HepG2 (cell line): ENCODE results near the gene IFI27L2. TPM values are rescaled to one million over a fixed set of nuclear protein-coding genes. Genes with fewer than 3 reads are reported as not detected.

Experiments
- CENPX ChIP-seq: sonication (generic); formaldehyde crosslinking; IDR thresholded peaks from 2 replicates; pipeline ENCODE4 v1.9.0; 2021; ENCODE audit warnings: mild to moderate bottlenecking, missing genetic modification reagents, moderate library complexity
- CHCHD3 ChIP-seq: sonication (generic); formaldehyde crosslinking; IDR thresholded peaks from 2 replicates; pipeline ENCODE4 v1.8.0; 2022; ENCODE audit warnings: mild to moderate bottlenecking, missing genetic modification reagents, moderate library complexity
- ELF3 ChIP-seq: IDR thresholded peaks from 2 replicates; pipeline ENCODE4 v1.6.1; 2016; ENCODE audit warnings: missing genetic modification reagents, missing compliant biosample characterization
- FLYWCH1 ChIP-seq: sonication (generic); formaldehyde crosslinking; IDR thresholded peaks from 2 replicates; pipeline ENCODE4 v1.8.1; 2023; ENCODE audit warnings: mild to moderate bottlenecking, missing genetic modification reagents
- HES4 ChIP-seq: sonication (generic); formaldehyde crosslinking; IDR thresholded peaks from 2 replicates; pipeline ENCODE4 v1.9.0; 2021; ENCODE audit warnings: mild to moderate bottlenecking, missing genetic modification reagents, borderline replicate concordance
- KDM4B ChIP-seq: sonication (generic); formaldehyde crosslinking; IDR thresholded peaks from 2 replicates; pipeline ENCODE4 v1.4.0; 2020; ENCODE audit warnings: missing genetic modification reagents
- MAFG ChIP-seq: sonication (generic); formaldehyde crosslinking; IDR thresholded peaks from 2 replicates; pipeline ENCODE4 v1.5.1; 2020; ENCODE audit warnings: mild to moderate bottlenecking, missing genetic modification reagents
- MTERF4 ChIP-seq: sonication (generic); formaldehyde crosslinking; IDR thresholded peaks from 2 replicates; pipeline ENCODE4 v1.8.0; 2023; ENCODE audit warnings: mild to moderate bottlenecking, missing genetic modification reagents
- MYNN ChIP-seq: sonication (generic); formaldehyde crosslinking; IDR thresholded peaks from 2 replicates; pipeline ENCODE4 v1.4.0; 2020; ENCODE audit warnings: mild to moderate bottlenecking, low read depth, missing genetic modification reagents
- NCOA2 ChIP-seq: sonication (generic); formaldehyde crosslinking; IDR thresholded peaks from 2 replicates; pipeline ENCODE4 v1.8.0; 2022; ENCODE audit warnings: inconsistent platforms
- PRPF4 ChIP-seq: fragments of 200-400 bp; formaldehyde crosslinking; IDR thresholded peaks from 2 replicates; pipeline ENCODE4 v1.6.1; 2016; ENCODE audit warnings: low read length, low read depth; ENCODE audit not compliant: poor library complexity, severe bottlenecking
- RAD21 ChIP-seq: fragments of 450-650 bp; formaldehyde crosslinking; IDR thresholded peaks from 2 replicates; pipeline ENCODE4 v1.5.0; 2020; ENCODE audit warnings: mild to moderate bottlenecking
- RFX1 ChIP-seq: fragments of 450-650 bp; IDR thresholded peaks from 2 replicates; pipeline ENCODE4 v1.6.1; 2017
- RFXANK ChIP-seq: IDR thresholded peaks from 2 replicates; pipeline ENCODE4 v1.6.1; 2016
- RORA ChIP-seq: sonication (generic); formaldehyde crosslinking; IDR thresholded peaks from 2 replicates; pipeline ENCODE4 v1.5.0; 2020; ENCODE audit warnings: mild to moderate bottlenecking, missing genetic modification reagents, moderate library complexity
- SRSF4 ChIP-seq: fragments of 200-400 bp; formaldehyde crosslinking; IDR thresholded peaks from one replicate; pipeline ENCODE4 v1.6.1; 2018; ENCODE audit warnings: mild to moderate bottlenecking, low read depth, low read length, moderate library complexity; ENCODE audit not compliant: poor library complexity, severe bottlenecking
- STAG1 ChIP-seq: sonication (generic); formaldehyde crosslinking; IDR thresholded peaks from 2 replicates; pipeline ENCODE4 v1.4.0; 2020; ENCODE audit warnings: missing genetic modification reagents
- THAP7 ChIP-seq: sonication (generic); formaldehyde crosslinking; IDR thresholded peaks from 2 replicates; pipeline ENCODE4 v1.8.1; 2023; ENCODE audit warnings: mild to moderate bottlenecking, missing genetic modification reagents
- TRAFD1 ChIP-seq: sonication (generic); formaldehyde crosslinking; IDR thresholded peaks from 2 replicates; pipeline ENCODE4 v1.5.1; 2020; ENCODE audit warnings: missing genetic modification reagents, mild to moderate bottlenecking, borderline replicate concordance
- ZC3H13 ChIP-seq: sonication (generic); formaldehyde crosslinking; IDR thresholded peaks from 2 replicates; pipeline ENCODE4 v1.8.1; 2023; ENCODE audit warnings: mild to moderate bottlenecking, missing genetic modification reagents, moderate library complexity
- ZFY ChIP-seq: sonication (generic); formaldehyde crosslinking; IDR thresholded peaks from 2 replicates; pipeline ENCODE4 v1.4.0; 2020; ENCODE audit warnings: missing genetic modification reagents
- ZIK1 ChIP-seq: sonication (generic); formaldehyde crosslinking; IDR thresholded peaks from 2 replicates; pipeline ENCODE4 v1.5.0; 2020; ENCODE audit warnings: mild to moderate bottlenecking, low read depth, missing genetic modification reagents, borderline replicate concordance
- ZNF121 ChIP-seq: sonication (generic); formaldehyde crosslinking; IDR thresholded peaks from 2 replicates; pipeline ENCODE4 v1.5.0; 2020; ENCODE audit warnings: mild to moderate bottlenecking, missing genetic modification reagents
- ZNF414 ChIP-seq: sonication (generic); formaldehyde crosslinking; IDR thresholded peaks from 2 replicates; pipeline ENCODE4 v1.5.0; 2020; ENCODE audit warnings: missing genetic modification reagents
- ZNF547 ChIP-seq: sonication (generic); formaldehyde crosslinking; IDR thresholded peaks from 2 replicates; pipeline ENCODE4 v1.5.1; 2020; ENCODE audit warnings: mild to moderate bottlenecking, missing genetic modification reagents
- ZNF644 ChIP-seq: IDR thresholded peaks from 2 replicates; pipeline ENCODE4 v1.6.1; 2016; ENCODE audit warnings: low read depth
- ZNF709 ChIP-seq: sonication (generic); formaldehyde crosslinking; IDR thresholded peaks from 2 replicates; pipeline ENCODE4 v1.5.0; 2020; ENCODE audit warnings: mild to moderate bottlenecking, missing genetic modification reagents
- ZNF773 ChIP-seq: sonication (generic); formaldehyde crosslinking; IDR thresholded peaks from 2 replicates; pipeline ENCODE4 v1.4.0; 2020; ENCODE audit warnings: missing genetic modification reagents, borderline replicate concordance
- polyA plus RNA-seq, 8 experiments: library from polyadenylated mRNA; depleted of rRNA in 3 of 8; stranded (reverse) in 7 of 8; unstranded in 1 of 8; fragments of >200 nt; fragmentation: Illumina TruSeq in 4 of 8; extraction: Trizol in 4 of 8; gene quantifications; 2 replicates each; pipeline versions ENCODE4 v1.2.1 to v1.2.3, GENCODE V29; 2011 to 2016; ENCODE audit warnings: low read depth in 4 of 8, missing spikeins in 1 of 8, mixed read lengths in 1 of 8; ENCODE audit not compliant: insufficient read depth in 1 of 8
- total RNA-seq, 5 experiments: library from RNA; depleted of rRNA; stranded (reverse); fragments of >200 nt; fragmentation: Illumina TruSeq; extraction: Trizol; gene quantifications; 2 replicates each; pipeline ENCODE4 v1.2.3, GENCODE V29; 2016; ENCODE audit warnings: low read depth in 1 of 5

Gene IFI27L2
- total and polyA plus RNA-seq, 2 of the 13 experiments (the other 11 are each of a cell fraction or from before 2014, with no cell fraction given): 4.3 to 4.8 TPM

- 0 out of 2 replicates have a peak, but pooled peaks have one; percentile 64 for TF ChIP-seq MTERF4
- TF ChIP-seq RORA (CRISPR knock-in tag): no peak
- no peak for TF ChIP-seq RFX1
- TF ChIP-seq ZNF121 (CRISPR knock-in tag): no peak
- 0 out of 2 replicates have a peak, but pooled peaks have one; percentile 13 for TF ChIP-seq ZNF773 (CRISPR knock-in tag)
- peak; percentile 38; the same call in 1 of the 2 replicates for TF ChIP-seq ZNF709 (CRISPR knock-in tag)
- TF ChIP-seq SRSF4: no peak
- no peak for TF ChIP-seq NCOA2 (CRISPR knock-in tag)
- TF ChIP-seq HES4: 0 out of 2 replicates have a peak, but pooled peaks have one; percentile 43
- TF ChIP-seq ZIK1 (CRISPR knock-in tag): no peak
- TF ChIP-seq TRAFD1 (CRISPR knock-in tag): peak; percentile 92; the same call in 1 of the 2 replicates
- TF ChIP-seq ZNF644: no peak
- no peak for TF ChIP-seq MYNN (CRISPR knock-in tag)
- TF ChIP-seq RFXANK (CRISPR knock-in tag): no peak
- no peak for TF ChIP-seq CENPX (CRISPR knock-in tag)
- TF ChIP-seq RAD21: no peak
- TF ChIP-seq ZFY (CRISPR knock-in tag): peak; percentile 76; the same call in 1 of the 2 replicates
- no peak for TF ChIP-seq MAFG (CRISPR knock-in tag)
- no peak for TF ChIP-seq PRPF4
- 0 out of 2 replicates have a peak, but pooled peaks have one; percentile 48 for TF ChIP-seq KDM4B
- 0 out of 2 replicates have a peak, but pooled peaks have one; percentile 46 for TF ChIP-seq ZC3H13 (CRISPR knock-in tag)
- TF ChIP-seq ZNF547: peak; percentile 43; the same call in 1 of the 2 replicates
- TF ChIP-seq THAP7 (CRISPR knock-in tag): 0 out of 2 replicates have a peak, but pooled peaks have one; percentile 81
- TF ChIP-seq ELF3 (CRISPR knock-in tag): no peak
- TF ChIP-seq FLYWCH1 (CRISPR knock-in tag): no peak
- no peak for TF ChIP-seq STAG1 (CRISPR knock-in tag)
- TF ChIP-seq ZNF414 (CRISPR knock-in tag): no peak
- TF ChIP-seq CHCHD3: 0 out of 2 replicates have a peak, but pooled peaks have one; percentile 87
These were observed 48.6 kb downstream of the IFI27L2 start, which contains the start of the genes DDX24 and IFI27L1 (continued) for GRCh38 chr14:94080621-94081385.
